Karpas-422 (cell line): ENCODE data around the gene CCDC107. TPM values are rescaled to one million over a fixed set of nuclear protein-coding genes. Genes with fewer than 3 reads are reported as not detected.

Source experiments
- small RNA-seq: library from RNA; depleted of rRNA; stranded (forward); fragments of <200 nt; gene quantifications from one replicate; pipeline ENCODE3, GENCODE V24; 2014
- total RNA-seq: library from RNA; depleted of rRNA; stranded (reverse); fragments of >200 nt; shearing (Covaris generic); gene quantifications from 2 replicates; pipeline ENCODE4 v1.2.3, GENCODE V29; 2014; ENCODE audit warnings: low replicate concordance; rRNA removed

The CCDC107 gene
- total RNA-seq, 1 experiment from 2014 or later = 13.2 TPM

Small RNA genes lying within 50 kb of the gene (small RNA-seq; reads per million reads assigned to genes)
- gene RMRP (not detected), gene RN7SL22P (not detected)

Other genes with a start within 250 kb of the CCDC107 start
- not detected in 2 replicates for gene RUSC2, start 168.2 kb upstream of the CCDC107 start, total RNA-seq
- 20.2 and 30.6 TPM in 2 replicates for gene TESK1, start 53.0 kb upstream of the CCDC107 start, total RNA-seq
- 5.6 and 7.8 TPM in 2 replicates for gene CD72, start 39.9 kb upstream of the CCDC107 start, total RNA-seq
- gene SIT1, start 7.4 kb upstream of the CCDC107 start, total RNA-seq = 97.6 and 117 TPM in 2 replicates
- gene RMRP, start 273 bp upstream of the CCDC107 start, total RNA-seq = 23,349 and 56,129 TPM in 2 replicates
- gene ARHGEF39, start 6.9 kb downstream of the CCDC107 start, total RNA-seq = 15.3 and 16.0 TPM in 2 replicates
- 26.8 and 35.2 TPM in 2 replicates for gene CA9, start 15.6 kb downstream of the CCDC107 start, total RNA-seq
- 0.19 TPM in 1 of 2 replicates, not detected in the other for gene TPM2, start 31.6 kb downstream of the CCDC107 start, total RNA-seq
- gene TLN1, start 73.9 kb downstream of the CCDC107 start, total RNA-seq = 54.2 and 94.0 TPM in 2 replicates
- gene CREB3, start 74.4 kb downstream of the CCDC107 start, total RNA-seq = 10.8 and 17.1 TPM in 2 replicates
- 54.9 and 74.2 TPM in 2 replicates for gene GBA2, start 90.9 kb downstream of the CCDC107 start, total RNA-seq
- gene RGP1, start 91.0 kb downstream of the CCDC107 start, total RNA-seq = 13.4 and 13.8 TPM in 2 replicates
- 1.1 and 4.2 TPM in 2 replicates for gene MSMP, start 96.0 kb downstream of the CCDC107 start, total RNA-seq
- 8.5 and 18.0 TPM in 2 replicates for gene NPR2, start 133.3 kb downstream of the CCDC107 start, total RNA-seq
- 0.07 and 0.90 TPM in 2 replicates for gene SPAG8, start 154.0 kb downstream of the CCDC107 start, total RNA-seq
- gene HINT2, start 156.8 kb downstream of the CCDC107 start, total RNA-seq = 84.0 and 146 TPM in 2 replicates
- gene FAM221B, start 170.4 kb downstream of the CCDC107 start, total RNA-seq = not detected in 2 replicates
- 2.9 and 3.0 TPM in 2 replicates for gene TMEM8B, start 170.9 kb downstream of the CCDC107 start, total RNA-seq
- not detected in 2 replicates for gene OR13J1, start 212.1 kb downstream of the CCDC107 start, total RNA-seq
- not detected in 2 replicates for gene HRCT1, start 247.9 kb downstream of the CCDC107 start, total RNA-seq